Measurements from ENCODE around the gene WDR73.
"Not testable (repeated sequence)": the region's sequence is repeated elsewhere in the genome, so short reads cannot be mapped to it uniquely, and the experiment has no call there.

Gene WDR73

DNA sequence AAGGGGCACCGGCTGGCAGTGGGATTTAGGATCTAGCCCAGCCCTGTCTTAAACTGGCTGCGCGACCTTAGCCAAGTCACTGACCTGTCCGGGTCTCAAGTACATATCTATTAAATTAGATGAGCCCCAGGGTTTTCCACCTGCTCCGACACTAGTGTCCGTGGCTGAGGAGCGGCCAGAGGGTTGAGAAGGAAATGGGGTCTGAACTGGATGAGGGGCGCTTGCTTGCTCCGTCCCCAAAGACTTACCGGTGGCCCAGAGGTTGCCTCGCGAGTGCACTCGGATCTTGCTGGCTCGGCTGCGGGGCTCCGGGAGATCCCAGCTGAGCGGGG is 3.6 kb upstream of the WDR73 start:
- DNase-seq (ENCODE audit: low read depth): no peak

DNA sequence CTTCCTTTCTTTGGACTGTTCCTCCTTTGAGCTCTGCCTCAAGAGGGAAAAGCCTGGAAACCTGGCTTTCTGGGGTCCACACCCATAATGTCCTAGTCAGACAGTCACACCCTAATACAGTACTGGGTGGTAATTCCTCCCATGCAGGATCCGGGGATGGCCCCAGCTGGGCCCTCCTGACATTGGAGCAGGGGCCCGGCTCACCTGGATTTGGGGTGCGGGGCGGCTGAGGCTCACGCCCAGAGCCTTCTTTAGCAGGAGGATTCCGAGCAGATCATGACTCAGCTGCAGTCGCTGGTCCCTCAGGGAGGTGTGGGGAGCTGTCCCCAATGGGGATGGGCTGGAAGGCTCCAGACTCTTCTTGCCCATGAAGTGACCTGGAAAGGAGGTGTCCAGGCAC is 2.9 kb upstream of the WDR73 start:
- no peak for DNase-seq (ENCODE audit: low read depth)

DNA sequence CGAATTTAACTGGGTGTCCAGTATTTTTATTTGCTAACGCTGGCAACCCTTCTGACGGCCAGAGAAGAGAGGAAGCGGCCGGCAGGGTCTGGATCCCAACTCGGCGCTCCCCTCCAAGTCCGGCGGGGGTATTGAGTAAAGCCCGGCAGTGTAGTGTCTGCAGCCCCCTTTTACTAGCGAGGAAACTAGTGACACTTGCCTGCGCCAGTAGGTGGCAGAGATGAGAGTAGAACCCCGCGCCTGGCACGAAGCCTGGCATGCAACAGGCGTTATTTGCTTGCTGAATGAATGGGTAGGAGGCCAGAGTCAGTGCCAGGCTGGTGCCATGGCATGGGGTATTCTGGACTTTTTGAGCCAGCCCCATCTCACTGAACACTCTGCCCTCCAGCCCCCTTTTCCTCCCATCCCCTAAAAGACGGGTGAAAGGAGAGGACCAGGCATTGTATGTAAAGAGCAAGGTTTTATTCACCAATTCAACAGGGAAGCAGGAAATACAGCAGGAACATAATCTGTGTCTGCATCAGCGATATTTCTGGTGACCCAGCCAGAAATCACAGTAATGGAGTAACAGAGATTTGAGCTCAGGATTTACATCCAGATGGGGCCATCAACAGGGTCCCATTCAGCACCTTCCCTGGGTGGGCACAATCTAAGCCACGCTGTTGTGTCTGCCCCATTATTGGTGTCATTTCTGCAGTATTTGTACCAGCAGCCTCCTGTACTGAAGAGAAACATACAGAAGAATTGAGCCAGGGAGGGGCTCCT is 788 bp upstream of the WDR73 start:
- DNase-seq (ENCODE audit: low read depth): peak; percentile 66

DNA sequence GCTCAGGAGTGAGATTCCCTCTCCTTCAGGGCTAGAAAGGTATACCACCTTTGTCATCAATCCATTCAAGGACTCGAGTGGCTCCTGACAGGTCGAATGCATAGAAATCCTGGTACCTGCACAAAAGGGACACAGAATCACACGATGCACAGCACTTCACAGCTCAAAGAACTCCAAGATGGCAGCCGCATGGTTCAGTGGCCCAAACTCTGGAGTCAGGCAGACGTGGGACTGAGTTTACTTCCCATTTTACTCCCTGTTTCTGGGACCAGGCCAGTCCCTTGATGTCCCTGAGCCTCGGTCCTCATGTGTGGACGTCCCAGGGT is 536 bp downstream of the WDR73 start:
- no peak for DNase-seq (ENCODE audit: low read depth)

DNA sequence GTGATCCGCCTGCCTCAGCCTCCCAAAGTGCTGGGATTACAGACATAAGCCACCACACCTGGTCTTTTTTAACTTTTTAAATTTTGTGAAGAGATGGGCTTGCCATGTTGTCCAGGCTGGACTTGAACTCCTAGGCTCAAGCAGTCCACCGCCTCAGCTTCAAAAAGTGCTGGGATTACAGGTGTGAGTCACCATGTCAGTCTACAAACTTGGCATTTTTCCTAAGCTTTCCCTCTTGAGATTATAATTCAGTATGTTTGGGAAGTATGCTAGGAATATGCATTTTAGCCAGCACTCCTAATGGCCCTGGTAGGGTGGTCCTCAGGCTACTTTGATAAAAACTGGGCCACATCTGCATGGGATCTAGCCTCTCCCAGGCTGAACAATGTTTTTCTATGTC is 4.4 kb downstream of the WDR73 start:
- no peak for DNase-seq (ENCODE audit: low read depth)

DNA sequence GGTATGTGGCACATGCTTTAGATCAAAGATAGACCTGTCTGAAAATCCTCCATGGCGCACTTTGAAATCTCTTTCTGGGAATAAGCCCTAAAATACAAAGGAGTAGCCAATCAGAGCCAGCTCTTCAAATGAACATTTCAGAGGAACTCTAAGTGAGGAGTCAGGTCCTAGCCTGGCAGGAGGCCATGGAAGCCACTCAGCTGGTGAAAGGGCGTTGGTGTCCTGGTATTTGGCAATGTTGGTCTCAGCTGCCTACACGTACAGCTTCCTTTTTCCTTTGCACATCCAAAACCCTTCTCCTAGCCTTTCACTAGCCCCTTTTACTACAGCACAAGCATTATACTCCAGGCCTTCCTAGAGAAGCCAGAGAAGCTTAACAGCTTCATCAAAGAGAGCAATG is 5.5 kb downstream of the WDR73 start:
- DNase-seq (ENCODE audit: low read depth): no peak

DNA sequence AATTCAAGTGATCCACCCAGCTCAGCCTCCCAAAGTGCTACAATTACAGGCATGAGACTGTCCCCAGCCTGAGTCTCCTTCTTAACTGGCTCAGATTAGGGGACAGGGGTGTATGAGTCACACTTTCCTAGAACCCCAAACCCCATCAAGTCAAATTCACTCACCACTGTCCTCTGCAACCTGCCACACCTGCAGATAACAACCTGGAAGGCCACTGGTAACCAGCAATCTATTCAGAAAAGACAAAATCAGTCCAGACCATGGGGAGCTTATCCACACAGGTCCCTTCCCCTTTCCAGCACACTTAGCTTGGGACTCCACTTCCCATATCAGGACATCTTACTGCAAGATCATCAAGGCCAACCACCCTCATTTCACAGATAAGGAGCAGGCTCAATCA is 6.4 kb downstream of the WDR73 start:
- DNase-seq (ENCODE audit: low read depth): no peak

DNA sequence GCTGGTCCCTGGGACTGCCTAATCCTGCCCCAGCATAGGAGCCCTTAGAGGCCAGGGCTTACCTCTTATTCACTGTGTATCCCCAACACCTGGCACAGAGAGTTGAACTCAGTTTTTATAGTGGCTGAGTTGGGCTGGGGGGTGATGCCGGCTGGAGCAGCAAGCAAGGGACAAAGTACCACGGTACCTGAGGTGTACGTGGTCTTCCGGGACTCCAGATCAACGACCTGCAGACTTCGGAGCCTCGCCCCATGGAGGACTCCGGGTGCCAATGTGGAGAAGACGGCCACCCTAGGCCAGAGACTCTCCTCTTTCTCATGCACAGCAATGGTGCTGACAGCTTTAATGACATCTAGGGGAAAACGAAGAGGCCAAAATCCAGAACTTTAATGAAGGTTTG is 8.1 kb downstream of the WDR73 start:
- DNase-seq (ENCODE audit: low read depth): no peak

DNA sequence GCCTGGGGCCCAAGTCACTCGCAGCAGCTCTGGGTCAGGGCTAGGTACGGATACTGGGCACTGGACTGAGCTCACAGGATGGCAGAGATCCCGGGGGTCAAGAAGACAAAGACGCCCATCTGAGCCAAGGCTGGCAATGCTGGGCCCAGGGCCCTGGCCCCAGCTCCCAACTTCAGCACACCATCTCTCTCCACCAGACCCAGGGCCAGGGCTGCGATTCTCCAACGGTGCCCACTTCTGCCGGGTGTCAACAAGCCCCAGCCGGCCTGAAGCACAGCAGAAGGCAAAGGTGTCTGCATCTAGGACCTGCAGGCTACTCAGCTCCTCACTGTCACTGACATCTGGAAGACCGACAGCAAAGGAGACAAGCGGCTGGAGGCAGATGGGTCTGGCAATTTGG is 8.6 kb downstream of the WDR73 start:
- DNase-seq (ENCODE audit: low read depth): no peak

DNA sequence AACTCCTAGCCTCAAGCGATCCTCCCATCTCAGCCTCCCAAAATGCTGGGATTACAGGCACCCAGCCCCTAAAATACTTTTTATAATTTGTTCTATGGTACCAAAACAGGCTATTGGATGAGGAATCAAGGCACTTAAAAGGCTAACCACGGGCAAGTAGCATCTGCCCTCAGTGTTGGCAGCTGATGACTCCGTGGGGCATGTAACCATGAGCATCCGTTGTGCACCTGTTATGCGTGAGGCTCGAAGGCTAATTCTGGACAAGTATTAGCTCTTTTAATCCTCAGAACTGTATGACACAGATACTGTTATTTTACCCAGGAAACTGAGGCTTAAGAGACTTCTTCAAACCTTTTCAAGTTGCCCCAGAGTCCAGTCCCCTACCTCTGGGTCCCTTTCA is 10.2 kb downstream of the WDR73 start:
- DNase-seq (ENCODE audit: low read depth): no peak

DNA sequence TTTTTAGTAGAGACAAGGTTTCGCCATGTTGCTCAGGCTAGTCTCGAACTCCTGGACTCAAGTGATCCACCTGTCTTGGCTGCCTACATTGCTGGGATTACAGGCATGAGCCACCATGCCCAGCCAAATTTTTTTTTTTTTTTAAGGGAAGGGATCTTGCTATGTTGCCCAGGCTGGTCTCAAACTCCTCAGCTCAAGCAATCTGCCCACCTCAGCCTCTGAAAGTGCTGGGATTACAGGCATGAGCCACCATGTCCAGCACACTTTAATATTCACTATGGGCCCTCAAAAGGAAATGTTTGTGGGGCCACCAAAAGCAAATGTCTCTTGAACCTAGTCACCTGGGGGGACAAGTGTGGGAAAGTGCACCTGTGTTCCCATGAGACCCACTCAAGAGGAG is 11.4 kb downstream of the WDR73 start:
- not testable (repeated sequence) for DNase-seq (ENCODE audit: low read depth)

DNA sequence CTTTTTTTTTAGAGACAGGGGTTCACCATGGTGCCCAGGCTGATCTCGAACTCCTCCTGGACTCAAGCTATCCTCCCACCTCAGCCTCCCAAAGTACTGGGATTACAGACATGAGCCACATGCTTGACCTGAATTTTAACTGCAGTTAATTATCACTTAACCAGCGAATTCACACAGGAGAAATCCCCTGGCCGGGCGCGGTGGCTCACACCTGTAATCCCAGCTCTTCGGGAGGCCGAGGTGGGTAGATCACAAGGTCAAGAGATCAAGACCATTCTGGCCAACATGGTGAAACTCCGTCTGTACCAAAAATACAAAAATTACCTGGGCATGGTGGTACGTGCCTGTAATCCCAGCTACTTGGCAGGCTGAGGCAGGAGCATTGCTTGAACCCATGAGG is 12.2 kb downstream of the WDR73 start:
- DNase-seq (ENCODE audit: low read depth): not testable (repeated sequence)

DNA sequence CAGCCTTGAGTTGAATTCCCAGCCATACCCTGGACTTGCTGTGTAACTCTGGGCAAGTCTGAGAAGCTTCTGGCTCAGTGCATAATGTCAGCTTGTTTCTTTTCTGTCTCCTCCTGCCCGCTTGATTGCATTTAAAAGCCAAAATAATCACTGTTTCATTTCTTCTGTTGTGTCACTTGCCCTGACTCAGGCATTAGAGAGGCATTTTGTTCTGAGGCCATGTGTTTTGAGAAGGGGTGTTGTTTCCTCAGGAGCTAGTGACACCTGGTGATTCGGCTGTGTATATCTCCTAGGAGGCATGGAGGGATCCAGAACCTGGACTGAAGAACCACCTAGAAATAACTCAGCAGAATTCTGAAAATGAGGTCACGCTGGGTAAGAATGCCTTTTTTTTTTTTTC is 16.0 kb downstream of the WDR73 start:
- DNase-seq (ENCODE audit: low read depth): no peak

DNA sequence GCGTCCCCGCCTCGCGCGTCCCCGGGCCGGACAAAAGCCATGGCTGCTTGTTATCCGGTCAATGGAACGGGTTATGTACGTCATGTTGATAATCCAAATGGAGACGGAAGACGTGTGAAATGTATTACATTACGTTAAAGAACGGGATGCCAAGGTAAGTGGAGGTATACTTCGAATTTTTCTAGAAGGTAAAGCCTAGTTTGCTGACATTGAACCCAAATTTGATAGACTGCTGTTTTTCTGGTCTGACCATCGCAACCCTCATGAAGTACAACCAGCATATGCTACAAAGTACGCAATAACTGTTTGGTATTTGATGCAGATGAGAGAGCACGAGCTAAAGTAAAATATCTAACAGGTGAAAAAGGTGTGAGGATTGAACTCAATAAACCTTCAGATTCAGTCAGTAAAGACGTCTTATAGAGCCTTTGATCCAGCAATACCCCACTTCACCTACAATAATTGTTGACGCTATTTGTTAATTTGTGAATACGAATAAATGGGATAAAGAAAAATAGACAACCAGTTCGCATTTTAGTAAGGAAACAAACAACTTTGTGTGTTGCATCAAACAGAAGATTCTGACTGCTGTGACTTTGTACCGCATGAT is 19.8 kb downstream of the WDR73 start:
- no peak for DNase-seq (ENCODE audit: low read depth)

DNA sequence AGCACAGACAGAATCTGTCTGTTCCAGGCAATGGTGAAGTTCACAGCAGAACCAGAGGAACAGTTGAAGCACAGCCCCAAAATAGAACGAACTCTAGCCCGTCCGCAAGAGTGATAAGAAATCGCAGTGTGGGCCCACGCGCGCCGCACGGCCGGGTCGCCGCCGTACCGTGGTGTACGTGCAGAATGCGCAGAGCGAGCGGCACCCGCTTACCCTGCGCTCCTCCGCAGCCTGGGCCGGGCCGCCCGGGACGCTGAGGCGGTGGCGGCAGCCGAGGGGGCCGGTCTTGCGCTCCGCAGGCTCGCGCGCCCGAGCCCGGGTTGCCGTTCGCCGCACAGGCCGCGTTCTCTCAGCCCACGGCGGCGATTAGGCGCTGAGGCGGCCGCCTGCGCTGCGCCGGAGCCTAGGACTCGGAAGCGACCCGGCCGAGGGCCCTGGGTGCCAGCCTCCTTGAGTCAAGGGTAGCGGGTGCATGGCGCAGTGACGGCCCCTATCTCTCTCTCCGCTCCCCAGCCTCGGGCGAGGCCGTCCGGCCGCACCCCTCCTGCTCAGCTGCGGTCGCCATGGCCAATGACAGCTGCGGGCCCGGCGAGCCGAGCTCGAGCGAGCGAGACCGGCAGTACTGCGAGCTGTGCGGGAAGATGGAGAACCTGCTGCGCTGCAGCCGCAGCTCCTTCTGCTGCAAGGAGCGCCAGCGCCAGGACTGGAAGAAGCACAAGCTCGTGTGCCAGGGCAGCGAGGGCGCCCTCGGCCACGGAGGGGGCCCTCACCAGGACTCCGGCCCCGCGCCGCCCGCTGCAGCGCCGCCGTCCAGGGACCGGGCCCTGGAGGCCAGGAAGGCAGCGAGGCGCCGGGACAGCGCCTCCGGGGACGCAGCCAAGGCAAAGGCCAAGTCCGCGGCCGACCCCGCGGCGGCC is 20.5 kb downstream of the WDR73 start:
- peak; percentile 33 for DNase-seq (ENCODE audit: low read depth)

DNA sequence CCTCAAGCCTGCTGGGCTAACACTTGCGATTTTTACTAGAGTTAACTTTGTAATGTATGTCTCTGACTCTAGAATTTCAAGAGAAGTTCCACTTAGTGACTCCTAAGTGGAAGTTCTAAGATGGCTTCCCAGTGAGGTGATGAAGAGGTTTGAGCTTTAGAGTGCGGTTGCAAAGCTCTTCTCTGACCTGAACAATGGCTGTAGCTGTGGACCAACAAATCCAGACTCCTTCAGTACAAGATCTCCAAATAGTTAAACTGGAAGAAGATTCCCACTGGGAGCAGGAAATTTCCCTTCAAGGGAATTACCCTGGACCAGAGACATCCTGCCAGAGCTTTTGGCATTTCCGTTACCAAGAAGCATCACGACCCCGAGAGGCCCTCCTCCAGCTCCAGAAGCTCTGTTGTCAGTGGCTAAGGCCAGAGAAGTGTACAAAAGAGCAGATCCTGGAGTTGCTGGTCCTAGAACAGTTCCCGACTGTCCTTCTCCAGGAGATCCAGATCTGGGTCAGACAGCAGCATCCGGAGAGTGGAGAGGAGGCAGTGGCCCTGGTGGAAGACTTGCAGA is 22.3 kb downstream of the WDR73 start:
- no peak for DNase-seq (ENCODE audit: low read depth)

DNA sequence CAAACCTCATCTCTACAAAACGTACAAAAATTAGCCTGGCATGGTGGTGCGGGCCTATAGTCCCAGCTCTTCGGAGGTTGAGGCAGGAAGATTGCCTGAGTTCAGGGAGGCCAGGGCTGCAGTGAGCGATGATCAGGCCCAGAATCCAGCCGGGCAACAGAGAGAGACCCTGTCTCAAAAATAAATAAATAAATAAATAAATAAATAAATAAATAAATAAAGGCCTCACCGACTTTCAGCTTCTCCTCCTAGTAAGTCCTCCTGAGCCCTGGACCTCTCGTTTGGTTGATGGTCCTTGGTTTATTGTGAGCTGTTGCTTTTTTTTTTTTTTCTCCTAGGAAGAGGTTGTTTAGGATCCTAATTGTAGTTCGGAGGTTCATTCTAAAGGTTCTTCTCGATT is 25.1 kb downstream of the WDR73 start:
- no peak for DNase-seq (ENCODE audit: low read depth)

DNA sequence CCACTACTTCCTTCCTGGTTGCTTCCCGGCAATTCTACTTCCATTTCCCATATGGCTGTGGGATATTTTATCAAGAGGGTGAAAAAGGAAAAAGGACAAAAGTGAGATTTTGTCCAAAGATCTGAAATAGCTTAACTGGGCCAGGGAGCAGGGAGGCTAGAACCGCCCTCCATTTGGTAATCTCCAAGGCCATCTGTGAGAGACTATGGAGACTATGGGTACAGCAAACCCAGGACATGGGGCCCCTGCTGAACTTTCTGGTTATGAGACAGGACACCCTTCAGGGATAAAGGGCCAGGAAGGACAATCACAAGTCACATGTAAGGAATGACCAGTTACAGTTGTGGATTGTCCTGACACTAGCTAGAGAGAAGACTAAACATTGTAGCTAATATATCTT is 29.0 kb downstream of the WDR73 start:
- DNase-seq (ENCODE audit: low read depth): no peak

DNA sequence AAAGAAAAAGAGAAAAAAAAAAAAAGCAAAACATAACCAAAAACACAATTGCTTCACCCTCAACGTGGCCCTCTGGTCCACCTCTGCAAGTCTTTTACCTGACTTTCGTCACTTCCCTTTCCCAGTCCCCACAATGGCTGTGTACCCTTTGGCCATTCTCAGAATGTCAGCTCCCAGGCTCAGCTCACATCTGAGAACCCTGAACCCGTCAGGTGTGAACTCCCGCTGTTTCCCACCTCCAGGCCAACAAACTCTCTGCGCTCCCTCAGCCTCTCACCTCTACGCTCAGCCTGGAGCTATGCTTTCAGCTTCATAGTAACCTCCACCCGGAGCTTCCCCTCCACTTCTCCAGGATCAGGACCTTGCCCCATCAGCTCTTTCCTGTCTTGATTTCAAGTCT is 29.7 kb downstream of the WDR73 start:
- no peak for DNase-seq (ENCODE audit: low read depth)

DNA sequence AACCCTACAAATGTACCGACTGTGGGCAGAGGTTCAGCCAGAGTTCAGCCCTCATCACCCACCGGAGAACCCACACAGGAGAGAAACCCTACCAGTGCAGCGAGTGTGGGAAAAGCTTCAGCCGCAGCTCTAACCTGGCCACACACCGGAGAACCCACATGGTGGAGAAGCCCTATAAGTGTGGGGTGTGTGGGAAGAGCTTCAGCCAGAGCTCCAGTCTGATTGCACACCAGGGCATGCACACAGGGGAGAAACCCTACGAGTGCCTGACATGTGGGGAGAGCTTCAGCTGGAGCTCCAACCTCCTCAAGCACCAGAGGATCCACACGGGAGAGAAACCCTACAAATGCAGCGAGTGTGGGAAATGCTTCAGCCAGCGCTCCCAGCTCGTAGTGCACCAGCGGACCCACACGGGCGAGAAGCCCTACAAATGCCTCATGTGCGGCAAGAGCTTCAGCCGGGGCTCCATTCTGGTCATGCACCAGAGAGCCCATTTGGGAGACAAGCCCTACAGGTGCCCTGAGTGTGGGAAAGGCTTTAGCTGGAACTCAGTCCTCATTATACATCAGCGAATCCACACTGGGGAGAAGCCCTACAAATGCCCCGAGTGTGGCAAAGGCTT is 32.6 kb downstream of the WDR73 start:
- DNase-seq (ENCODE audit: low read depth): no peak

DNA sequence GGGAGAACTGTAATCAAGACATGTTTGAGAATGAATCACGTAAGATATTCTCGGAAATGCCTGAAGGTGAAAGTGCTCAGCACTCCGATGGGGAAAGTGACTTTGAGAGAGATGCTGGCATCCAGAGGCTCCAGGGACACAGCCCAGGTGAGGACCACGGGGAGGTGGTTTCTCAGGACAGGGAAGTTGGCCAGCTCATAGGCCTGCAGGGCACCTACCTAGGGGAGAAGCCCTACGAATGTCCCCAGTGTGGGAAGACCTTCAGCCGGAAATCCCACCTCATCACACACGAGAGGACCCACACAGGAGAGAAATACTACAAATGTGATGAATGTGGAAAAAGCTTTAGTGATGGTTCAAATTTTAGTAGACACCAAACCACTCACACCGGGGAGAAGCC is 33.5 kb downstream of the WDR73 start:
- no peak for DNase-seq (ENCODE audit: low read depth)

DNA sequence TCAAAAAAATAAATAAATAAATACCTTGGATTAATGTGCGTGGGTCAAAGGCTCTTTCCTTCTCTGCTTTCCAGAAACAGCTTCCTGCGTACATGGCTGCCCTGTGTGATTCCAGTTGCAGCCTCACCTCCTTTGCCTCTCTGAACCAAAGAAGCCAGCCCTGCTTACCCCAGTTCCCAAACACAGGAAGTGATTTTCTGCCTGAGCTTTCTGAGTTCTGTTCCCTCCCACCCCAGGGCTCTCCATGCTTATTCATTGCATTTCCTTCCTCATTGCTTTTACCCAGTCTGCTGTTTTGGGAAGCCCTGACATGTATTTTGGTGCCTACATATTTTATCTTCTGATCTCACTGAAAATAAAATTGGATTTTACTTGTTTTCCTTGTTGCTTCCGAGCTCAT is 37.8 kb downstream of the WDR73 start:
- DNase-seq (ENCODE audit: low read depth): no peak

DNA sequence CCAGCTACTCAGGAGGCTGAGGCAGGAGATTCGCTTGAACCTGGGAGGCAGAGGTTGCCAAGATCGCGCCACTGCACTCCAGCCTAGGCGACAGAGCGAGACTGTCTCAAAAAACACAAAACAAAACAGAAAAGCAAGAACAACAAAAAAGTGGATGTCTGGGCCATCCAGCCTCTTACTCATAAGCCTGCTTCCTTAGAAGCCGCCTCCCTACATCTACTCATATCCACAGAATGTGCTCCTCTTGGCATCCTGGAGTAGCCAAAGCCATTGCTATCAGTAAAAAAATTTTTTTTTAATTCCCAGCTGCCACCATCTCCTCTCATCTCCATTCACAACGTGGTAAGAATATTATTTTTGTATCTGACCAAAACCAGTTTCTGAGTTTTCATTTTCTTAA is 42.5 kb downstream of the WDR73 start:
- no peak for DNase-seq (ENCODE audit: low read depth)

Measured in stimulated activated CD8-positive, alpha-beta memory T cell treated with anti-CD3 and anti-CD28 coated beads, Interleukin-12 subunit alpha, Interleukin-12 subunit beta, amount 100 ng/mL, for 1 hour (primary cell).